GM19025 (cell line): ENCODE data around the gene CALY.

Experiments
- ATAC-seq: cut with Tn5 transposase; IDR thresholded peaks from one replicate; pipeline ENCODE4 v1.9.1; 2021; ENCODE audit warnings: mild to moderate bottlenecking, low read depth, moderate library complexity; ENCODE audit not compliant: unreplicated experiment

Gene CALY

GRCh38 chr10:133353202-133353959 is 16.7 kb upstream of the CALY start:
- ATAC-seq: no peak

DNA sequence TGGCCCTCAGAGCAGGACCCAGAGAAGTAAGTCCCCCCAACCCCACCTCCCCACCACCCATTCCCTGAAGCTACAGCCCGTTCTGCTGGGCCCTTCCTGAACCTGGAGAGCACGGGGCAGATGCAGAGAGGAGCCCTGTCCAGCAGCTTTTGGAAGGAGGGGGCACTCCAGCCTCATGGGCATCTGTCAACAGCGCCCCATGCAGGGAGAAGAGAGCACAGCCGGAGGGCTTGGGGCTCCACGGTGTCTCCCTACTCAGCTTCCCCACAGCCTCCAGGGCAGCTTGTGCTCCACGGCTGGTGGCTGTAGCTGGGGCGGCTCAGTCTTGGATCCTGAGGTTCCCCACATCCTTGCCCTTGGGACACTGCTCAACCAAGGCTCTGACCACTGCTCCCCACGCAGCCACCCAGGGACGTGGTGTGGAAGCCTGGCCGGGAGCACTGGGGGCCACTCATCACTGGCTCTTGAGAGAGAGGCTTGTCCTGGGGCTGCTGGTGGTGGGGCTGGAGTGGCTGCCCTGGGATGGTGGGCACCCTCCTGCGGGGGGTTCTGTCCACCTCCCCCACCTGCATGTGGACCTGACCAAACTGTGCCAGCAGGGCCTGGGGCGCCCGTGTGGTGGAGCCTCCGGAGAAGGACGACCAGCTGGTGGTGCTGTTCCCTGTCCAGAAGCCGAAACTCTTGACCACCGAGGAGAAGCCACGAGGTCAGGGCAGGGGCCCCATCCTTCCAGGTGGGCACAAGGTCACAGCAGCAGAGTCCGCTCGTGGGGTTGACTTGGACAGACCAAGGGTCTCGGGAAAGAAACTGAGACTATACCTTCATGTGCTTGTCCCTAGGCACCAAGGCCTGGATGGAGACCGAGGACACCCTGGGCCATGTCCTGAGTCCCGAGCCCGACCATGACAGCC is 15.0 kb upstream of the CALY start:
- no peak for ATAC-seq

DNA sequence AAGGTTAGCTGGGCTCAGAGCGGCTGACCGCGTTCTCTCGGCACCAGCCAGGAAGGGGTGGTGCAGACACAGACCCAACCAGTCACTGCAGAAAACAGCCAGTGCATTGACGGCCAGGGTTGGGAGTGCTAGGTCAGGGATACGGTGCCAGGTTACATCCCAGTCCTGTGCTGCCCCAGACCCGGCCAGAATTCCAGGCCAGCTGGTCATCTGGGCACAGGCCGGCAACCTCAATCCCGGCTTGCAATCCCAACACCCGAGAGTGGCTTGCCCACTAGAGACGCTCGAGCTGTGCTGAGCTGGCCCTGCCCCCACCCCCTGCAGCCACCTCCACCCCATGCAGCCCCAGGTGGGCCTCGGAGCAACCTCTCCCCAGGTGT is 14.2 kb upstream of the CALY start:
- no peak for ATAC-seq

DNA sequence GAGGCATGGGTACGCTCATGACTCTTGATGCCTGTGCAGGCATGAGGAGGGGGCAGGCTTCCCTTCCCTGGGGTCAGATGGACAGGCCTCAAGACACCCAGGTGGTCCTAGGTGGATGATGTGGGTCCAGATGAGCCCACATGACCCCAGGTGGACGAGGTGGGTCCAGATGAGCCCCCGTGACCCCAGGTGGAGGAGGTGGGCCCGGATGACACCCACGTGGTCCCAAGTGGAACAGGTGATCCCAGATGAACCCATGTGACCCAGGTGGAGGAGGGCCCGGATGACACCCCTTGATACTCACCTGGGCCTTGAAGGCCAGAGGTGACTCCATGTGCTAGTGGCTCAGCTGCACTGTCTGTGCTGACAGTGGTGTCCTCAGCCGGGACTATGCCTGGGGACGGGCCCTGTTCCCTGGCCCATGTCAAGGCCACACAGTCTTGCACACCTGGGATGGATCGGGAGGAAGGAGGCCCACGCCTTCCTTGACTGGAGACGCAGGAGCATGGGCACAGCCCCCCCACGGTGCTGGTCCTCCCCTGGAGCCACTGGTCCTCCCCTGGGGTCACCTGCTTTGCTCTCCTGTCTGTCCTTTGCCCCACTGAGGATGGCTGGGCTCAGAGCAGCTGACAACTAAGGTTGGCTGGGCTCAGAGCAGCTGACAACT is 13.7 kb upstream of the CALY start:
- ATAC-seq: no peak

DNA sequence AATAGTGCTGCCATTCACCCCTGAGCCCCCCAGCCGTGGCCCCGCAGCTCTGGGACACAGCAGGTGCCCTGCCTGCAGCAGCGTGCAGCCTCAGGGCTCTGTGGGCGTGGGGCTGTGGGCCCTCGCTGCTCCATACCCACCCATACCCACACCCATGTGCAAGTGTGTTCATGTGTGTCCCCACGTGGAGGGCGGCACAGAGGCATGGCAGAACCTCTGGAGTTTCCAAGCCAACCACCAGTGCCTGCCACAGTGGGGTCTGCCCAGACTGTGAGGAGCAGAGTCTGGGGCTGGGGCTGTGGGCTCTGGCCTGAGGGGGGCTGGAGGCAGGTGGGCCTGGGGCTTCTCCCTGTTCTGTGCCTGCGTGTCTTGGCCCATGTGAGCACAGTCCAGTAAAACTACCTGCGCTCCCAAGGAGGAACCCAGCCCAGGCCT is 12.9 kb upstream of the CALY start:
- ATAC-seq: no peak

DNA sequence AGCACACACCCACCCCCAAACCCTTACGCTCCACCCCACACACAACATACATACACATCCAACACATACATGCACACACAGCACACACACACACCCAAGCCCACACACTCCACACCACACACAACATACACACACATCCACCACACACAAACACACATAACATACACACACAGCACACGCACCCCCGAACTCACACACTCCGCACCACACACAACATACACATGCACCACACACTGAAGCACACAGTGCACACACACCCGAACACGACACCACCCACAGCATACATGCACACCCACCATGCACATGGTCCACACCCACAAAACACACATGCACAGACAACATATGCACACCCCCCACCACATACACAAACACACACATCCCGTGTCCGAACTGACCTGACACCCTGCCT is 12.5 kb upstream of the CALY start:
- ATAC-seq: no peak

DNA sequence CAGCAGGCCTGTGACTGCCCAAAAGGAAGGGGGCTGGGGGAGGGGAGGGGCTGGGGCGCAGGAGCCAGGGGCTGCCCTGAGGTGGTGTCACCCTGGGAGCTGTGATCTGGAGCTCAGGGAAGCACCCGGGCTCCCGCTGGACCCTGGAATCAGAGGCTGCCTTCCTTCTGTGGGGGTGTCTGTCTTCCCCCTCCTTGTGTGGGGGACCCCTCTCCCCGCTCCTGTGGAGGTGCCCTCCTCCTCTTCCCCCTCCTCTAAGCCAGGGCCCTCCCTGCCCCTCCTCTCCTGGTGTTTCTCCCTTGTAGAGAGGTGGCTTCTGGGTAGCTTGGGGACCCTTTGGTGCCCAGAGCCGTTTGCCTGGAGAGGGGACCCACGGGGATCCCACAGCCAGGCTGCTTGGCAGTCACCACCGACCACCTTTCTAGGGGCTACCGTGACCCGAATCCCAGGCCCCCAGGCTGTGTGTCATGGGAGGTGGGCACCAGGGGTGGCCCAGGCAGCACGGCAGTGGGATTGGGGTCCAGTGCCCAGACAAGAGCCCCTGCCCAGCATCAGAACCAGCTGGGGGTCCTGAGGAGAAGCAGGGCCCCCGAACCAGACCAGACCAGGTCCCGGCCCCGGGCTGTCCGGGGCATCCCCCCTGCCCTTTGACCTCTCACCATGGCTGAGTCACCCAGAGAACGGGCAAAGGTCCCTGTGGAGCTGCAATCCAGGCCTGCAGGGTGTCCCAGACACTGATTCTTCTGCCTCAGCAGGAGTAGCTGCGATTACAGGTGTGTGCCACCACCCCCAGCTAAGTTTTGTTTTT is 11.2 kb upstream of the CALY start:
- ATAC-seq: no peak

- ATAC-seq: no peak
Observed at GRCh38 chr10:133346413-133346812, 9.7 kb upstream of the CALY start.

GRCh38 chr10:133344236-133344635 is 7.5 kb upstream of the CALY start:
- no peak for ATAC-seq

- ATAC-seq: no peak
Observed at GRCh38 chr10:133343558-133343957, 6.9 kb upstream of the CALY start.

DNA sequence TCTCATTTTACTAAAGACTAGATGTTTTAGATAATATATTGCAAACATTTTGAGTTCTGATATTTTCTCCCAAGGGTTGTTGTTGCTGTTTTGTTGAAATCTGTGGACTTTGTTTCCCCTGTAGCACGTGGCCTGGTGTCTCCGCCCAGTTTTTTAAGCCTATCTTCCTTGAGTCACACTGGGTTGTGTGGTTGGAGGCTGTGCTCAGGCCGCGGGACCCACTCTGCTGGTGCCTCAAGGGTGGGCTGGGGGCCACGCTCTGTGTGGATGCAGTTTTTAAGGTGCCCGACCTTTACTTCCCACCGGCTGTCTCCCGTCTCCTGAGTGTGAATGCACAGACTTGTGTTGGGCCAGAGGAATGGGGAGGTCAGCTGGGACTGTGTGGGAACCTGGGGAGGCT is 6.2 kb upstream of the CALY start:
- ATAC-seq: no peak

DNA sequence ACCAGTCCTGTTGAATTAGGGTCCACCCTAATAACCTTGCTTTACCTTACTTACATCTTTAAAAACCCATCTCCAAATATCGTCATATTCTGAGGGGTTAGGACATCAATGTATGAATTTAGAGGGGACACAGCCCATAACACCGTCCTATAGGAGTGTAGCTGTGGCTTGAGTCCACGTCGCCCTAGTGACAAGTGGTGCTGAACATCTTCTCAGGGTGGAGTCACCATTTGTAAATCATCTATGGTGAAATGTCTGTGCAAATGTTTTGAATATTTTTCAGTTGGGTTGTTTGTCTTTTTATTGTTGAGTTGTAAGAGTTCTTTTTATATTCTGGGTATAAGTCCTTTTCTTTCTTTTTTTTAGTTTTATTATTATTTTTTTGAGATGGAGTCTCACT is 5.3 kb upstream of the CALY start:
- ATAC-seq: no peak

GRCh38 chr10:133339708-133340380 is 3.1 kb upstream of the CALY start:
- ATAC-seq: no peak

DNA sequence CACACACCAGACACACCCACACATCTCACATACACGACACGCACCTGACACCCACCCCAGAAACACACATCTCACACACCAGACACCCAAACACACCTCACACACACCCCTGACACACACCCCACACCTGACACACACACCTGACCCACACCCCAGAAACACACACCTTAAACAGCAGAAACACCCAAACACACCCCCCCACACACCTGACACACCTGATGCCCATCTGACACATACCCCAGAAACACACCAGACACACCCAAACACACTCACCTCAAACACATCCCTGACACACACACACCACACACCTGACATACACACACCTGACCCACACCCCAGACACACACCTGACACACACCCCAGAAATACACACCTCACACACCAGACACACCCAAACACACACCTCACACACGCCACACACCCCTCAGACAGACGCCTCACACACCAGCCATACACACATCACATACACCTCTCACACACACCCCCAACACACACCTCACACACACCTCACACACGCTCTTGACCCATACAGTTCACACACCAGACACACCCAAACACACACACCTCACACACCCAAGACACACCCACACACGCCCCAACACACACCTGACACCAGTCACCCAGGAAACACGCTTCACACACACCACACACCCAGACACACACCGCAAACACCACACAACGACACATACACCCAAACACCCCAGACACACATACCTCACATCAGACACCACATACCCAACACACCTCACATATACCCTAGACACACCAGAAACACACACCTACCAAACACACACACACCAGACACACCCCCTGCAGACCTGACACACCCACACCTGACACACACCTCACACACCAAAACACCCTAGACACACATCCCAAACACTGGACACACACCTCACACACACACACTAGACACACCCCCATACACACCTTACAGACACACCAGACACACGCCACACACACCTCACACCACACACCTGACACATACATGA is 1.7 kb upstream of the CALY start:
- no peak for ATAC-seq

DNA sequence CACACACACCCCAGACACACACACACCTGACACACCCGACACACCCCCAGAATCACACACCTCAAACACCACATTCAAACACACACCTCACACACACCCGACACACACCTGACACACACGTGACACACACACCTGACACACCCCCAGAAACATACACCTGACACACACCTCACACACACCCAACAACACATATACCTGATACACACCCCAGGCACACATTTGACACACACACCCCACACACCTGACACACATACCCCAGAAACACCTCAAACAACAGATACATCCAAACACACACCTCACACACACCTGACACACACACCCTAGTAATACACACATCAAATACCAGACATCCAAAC is 652 bp upstream of the CALY start:
- no peak for ATAC-seq

- ATAC-seq: no peak
Observed at GRCh38 chr10:133336118-133336576, 549 bp downstream of the CALY start.

- ATAC-seq: no peak
Observed at GRCh38 chr10:133335246-133336117, 1.2 kb downstream of the CALY start.
